ENCODE results near the gene B3GALNT1.

Gene B3GALNT1

DNA sequence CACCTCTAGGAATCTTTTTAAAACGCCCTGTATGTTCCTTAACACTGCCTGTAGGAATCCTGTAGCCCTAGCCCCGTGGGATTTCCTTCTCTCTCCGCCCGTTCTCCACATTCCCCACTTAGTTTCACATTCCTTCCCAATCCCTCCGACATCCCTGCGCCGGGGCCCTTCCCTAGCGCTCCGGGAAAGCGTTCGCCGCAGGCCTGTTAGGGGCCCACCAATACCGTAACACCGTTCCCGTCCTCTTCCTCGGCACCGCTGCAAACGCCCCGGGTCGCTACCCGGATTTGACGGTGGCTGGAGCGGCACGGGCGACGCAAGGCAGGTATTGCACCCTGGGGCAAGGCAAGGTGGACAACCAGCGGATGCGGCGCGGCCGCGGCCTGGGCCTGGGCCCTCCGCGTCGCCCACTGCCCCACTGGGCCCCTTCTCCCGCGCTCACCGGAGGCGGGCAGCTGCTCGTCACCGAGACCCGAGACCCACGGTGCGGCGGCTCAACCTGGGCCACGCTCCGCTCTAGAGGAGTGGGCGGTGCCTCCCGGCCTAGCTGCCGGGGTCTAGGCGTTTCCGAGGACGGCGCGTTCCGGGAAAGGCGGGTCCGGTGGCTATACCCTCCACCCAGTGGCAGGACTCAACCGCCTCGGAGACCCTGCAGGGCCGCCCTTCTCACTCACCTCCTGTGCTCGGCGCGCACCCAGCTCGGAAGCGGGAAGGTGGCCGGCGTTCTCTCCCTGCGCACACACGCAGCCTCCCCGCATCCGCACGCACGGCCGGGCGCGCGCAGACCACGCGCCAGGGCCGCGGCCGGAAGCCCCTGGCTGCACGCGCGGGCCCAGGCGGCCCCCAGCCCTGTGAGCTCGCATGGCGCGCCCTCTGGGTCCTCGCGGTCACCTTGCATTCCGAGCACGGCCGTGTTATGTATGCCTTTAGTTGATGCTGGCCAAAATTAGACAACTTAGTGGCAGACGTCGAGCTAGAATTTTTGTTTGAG, at the start of gene B3GALNT1:
Gene B3GALNT1, minus strand, starts transcription at position 789 of the 991 bp plus-strand sequence. CDS start 18,595 bp downstream, outside the sequence.
- DNase-seq = peak; percentile 84

GRCh38 chr3:161153480-161153879, 48.3 kb upstream of the B3GALNT1 start:
- DNase-seq = no peak

DNA sequence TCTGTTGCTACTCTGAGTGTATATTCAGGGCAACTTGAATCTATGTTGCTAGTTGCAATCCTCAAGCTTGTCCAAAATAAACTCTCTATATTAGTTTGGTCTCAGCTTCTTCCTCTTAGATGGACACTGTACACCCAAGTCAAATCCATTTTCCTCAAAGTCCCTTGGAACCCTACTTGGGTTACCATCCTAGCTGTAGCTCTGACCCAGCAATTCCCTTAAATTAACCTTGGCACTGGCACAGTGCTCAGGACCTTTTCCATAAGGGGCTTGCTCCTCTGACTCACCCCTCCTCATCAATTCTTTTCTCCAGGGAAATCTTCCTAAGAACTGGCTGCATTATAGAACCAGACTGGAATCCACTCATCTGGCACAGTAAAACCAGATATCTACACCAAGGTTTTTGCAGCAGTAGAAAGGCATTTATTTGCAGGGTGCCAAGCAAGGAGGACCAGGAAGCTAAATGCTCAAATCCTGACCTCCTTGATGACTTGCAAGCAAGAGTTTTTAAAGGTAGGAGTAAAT, 44.9 kb upstream of the B3GALNT1 start:
- DNase-seq = no peak

DNA sequence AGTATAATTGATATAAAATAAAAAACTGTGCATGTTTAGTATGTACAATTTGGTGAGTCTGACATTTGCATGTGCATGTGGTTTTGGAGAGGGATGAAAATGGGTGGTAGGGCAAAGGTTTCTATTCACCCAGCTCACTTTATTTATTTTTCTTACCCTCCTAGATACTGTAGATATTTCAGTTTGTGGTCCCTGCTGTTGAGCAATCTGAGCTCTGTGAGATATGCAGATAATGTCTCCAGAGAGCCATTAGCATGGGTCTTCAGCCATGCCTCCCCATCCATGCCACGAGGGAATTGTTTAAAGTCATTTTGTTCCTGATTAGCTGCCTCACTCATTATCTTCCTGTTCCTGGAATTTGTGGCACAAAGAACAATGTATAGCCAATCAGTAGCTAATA, 44.4 kb upstream of the B3GALNT1 start:
- DNase-seq = no peak

- no peak for DNase-seq
Measured at GRCh38 chr3:161148832-161149475, 43.8 kb upstream of the B3GALNT1 start.

GRCh38 chr3:161142486-161142885, 37.3 kb upstream of the B3GALNT1 start:
- DNase-seq = no peak

DNA sequence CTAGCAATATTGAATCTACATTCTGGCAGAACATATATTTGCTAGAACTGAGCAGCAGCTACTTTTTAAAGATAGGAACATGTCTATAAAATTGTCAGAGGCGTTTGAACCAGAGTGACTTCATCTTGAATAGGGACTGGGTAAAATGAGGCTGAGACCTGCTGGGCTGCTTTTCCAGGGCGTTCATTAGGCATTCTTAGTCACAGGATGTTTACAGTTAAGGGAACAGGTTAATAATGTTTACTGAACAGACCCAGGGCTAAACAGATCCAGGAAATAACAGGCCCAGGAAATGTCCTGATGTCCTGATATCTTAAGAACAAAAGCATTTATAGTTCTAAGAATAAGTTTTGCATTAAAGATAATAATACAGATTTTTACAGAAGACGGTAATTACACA, 34.5 kb upstream of the B3GALNT1 start:
- DNase-seq = no peak

DNA sequence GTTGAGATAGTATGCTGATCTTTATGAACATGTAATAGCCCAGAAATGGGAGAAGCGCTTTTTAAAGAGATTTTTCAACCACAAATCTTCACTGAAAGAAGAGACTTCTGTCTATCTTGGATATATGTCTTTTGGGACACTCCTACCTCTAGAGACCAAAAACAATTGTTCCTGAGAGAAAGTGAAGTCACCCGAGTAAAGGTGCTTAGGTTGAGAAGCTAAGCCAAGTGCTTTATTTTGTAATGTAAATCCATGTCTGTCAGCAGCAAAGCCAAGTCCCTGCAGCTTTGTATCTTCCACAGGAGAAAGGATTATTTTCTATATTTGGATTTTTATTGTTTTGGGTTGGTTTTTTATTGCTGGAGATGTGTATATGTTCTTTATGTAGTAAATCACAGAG, 32.1 kb upstream of the B3GALNT1 start:
- no peak for DNase-seq

GRCh38 chr3:161132391-161132790, 27.2 kb upstream of the B3GALNT1 start:
- no peak for DNase-seq

DNA sequence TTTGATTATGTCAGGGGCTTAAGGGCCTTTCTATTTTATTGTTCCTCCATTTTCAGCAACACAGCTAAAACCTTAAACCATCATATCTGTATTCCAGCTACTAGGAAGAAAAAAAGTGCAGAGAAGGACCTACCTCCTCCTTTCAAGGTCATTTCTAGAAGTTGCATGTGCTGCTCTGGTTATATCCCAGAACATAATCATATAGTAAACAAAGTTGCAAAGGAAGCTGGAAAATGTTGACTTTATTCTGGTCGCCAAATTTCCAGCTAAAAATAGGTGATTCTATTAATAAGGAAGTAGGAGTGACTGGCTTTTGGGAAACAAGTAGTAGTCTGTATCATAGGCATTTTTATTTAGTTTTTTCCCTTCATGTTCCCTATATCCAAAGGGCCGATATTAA, 21.3 kb upstream of the B3GALNT1 start:
- DNase-seq = no peak

DNA sequence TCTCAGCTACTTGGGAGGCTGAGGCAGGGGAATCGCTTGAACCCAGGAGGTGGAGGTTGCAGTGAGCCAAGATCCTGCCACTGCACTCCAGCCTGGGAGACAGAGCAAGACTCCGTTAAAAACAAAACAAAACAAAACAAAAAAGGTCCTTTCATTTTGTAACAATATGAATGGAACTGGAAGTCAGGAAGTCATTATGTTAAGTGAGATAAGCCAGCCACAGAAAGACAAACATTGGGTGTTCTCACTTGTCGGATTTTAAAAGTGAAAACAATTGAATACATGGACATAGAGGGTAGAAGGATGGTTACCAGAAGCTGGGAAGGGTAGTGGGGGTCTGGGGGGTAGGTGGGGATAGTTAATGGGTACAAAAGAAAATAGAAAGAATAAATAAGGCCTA, 12.5 kb upstream of the B3GALNT1 start:
- no peak for DNase-seq

DNA sequence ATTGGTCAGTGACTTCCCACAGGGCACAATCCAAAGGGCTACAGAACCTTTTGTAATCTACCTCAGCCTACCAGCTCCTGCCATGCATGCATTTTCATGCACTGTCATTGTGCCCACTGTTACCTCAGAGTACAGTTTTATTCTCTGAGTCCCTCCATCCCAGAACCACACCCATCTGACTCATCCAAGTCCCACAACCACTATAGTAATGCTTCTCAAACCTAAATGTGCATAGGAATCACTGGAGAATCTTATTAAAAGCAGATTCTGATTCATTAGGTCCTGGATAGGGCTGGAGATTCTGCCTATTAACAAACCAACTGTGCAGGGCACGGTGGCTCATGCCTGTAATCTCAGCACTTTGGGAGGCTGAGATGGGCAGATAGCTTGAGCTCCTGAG, 3.7 kb upstream of the B3GALNT1 start:
- DNase-seq = no peak

DNA sequence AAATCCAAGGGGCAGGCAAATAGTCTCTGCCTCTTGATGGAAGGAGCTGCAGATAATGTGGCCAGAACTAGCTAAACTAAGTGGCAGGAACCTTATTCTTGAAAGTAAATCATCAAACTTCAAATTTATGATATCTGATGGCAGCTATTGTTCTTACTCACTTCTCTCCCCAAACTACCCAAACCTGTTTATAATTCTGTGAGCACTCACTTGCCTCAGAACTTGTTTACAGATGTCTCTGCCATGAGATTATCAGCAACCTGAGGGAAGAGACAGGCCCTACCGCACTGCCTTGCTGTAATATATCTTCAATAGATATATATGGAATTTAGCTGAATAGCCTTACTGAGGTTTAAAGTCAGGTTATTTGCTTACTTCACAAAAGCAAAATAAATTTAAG, 2.2 kb upstream of the B3GALNT1 start:
- DNase-seq = no peak

DNA sequence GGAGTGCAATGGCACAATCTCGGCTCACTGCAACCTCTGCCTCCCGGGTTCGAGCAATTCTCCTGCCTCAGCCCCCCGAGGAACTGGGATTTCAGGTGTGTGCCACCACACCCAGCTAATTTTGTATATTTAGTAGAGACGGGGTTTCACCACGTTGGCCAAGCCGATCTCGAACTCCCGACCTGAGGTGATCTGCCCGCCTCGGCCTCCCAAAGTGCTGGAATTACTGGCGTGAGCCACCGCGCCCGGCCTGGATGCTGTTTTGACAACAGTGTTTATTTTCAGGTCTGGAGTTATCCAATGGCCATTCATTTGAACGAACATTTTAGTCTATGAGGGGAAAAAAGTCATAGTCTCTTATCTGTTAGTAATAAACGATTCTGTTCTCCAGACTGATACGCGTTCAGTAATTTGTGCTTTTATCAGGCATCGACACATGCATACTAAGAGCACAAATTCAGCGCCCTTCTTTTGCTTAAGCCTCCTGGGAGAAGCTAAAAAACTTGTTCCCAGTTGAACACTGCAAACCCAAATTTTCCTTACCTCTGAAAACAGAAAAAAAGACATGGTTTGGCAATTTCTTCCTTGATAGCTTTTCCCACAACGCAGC, 1.3 kb downstream of the B3GALNT1 start:
- DNase-seq = no peak

- DNase-seq = no peak
Measured at GRCh38 chr3:161101609-161102008, 3.5 kb downstream of the B3GALNT1 start.

GRCh38 chr3:161100994-161101393, 4.2 kb downstream of the B3GALNT1 start:
- DNase-seq = no peak

- DNase-seq = no peak
Measured at GRCh38 chr3:161096771-161097367, 8.3 kb downstream of the B3GALNT1 start.

DNA sequence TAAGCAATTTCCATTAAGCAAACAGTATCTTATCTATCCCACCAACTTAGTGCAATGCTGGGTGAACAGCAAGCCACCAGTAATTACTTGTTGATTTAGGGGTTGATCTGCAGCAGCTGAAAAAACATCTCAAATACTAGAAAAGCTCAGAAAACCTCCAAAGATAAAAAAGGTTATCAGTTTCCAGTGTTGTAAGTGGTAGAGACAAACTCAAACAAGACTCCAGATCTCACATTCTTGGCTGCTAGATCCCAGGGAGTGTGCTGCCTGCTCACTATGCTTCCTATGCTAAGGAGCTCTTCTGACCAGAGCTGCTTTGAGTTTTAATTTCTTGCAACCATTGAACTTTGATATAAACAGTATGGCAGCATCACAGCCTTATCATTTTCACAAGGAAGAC, 11.3 kb downstream of the B3GALNT1 start:
- DNase-seq = no peak

DNA sequence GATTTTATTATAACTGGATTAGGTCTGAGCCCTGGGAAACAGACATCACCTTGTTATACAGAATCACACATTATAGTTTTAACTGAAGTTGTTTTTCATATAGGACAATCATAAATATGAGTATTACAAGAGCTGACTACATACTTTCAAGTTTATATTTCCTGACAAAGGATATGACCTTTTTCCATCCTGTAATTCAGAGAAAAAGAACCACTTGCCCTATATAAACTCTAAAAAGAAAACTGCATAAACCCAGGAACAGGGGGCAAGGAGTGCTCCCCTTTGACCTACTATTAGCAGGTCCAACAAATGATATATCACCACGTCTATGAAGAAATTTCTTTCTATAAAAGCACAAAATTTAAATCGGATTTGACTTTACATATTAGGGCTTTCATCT, 20.9 kb downstream of the B3GALNT1 start:
- DNase-seq = no peak

DNA sequence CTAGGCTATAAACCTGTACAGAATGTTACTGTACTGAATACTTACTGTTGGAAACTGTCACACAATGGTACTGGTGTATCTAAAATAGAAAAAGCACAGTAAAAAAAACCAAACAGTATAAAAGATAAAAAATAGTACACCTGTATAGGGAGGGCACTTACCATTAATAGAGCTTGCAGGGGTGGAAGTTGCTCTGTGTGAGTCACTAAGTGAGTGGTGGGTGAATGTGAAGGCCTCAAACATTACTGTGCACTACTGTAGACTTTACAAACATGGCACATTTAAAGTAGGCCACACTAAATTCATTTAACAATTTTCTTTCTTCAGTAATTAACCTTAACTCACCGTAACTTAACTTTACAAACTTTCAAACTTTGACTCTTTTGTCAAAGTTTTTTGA, 22.0 kb downstream of the B3GALNT1 start:
- no peak for DNase-seq

- no peak for DNase-seq
Measured at GRCh38 chr3:161082063-161082462, 23.1 kb downstream of the B3GALNT1 start.

DNA sequence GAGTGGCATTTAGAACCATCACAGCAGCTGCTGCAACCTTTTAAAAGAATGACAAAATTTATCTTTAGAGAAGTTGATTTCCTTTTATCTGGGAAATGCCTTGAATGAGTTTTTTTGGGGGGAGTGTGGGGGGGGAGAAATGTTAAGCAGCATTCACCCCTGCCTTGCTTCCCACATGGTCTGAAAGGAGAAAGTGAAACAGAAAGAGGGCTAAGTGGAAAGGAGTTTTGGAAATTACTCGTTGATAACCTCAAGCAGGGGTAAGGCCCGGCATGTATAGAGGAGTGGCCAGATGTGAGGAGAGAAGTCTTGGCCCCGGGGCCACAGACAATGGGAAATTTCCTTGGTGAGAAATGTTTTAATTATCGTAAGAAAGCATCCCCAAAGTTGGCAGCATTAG, 23.5 kb downstream of the B3GALNT1 start:
- DNase-seq = no peak

- no peak for DNase-seq
Measured at GRCh38 chr3:161073181-161073580, 32.0 kb downstream of the B3GALNT1 start.
